Measurements from ENCODE around the gene CHST3.
A peak's percentile ranks its signal among the peaks of the same experiment; 100 is the strongest.

DNA sequence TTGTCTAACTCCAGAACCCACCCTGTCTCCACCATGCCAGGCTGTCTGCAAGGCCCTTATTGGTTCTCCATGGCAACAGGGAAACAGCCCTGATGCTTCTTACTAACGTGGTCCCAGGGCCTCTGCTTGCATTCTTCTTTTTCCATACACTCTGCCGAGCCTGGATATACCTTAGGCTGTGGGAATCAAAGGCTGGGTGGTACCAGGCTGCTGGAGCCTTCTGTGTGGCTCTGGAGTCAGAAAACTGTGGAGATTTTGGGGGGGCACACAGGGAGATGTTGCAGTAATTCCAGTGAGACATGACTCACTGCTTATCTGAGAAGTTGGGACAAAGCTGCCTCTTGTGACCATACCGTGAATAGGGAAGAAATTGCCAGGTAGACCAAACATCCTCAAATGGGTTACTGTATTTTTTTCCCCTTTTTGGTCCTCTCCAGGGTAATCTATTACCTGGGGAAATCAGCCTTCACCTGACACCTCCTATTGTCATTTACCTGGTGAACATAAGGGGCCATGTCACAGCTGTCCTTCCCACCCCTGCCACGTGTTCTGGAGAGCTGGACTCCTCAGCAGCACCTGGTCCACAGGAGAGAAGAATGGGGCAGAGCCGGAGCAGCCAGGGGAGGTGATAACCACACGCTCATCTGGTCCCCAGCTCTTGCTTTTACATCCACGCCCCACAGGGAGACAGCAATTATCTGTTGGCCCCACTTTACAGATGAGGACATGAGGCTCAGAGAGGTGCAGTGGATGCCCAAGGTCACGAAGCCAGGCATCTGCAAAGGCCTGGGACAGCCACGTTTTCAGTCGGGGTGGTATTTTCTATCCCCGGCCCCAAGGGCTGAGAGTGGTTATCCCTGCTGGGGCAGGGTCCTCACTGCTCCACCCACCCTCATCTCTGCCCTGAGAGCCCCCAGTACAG, 4.6 kb downstream of the CHST3 start:
- TF ChIP-seq POLR2A (IDR thresholded peaks at IDR 0.05; ENCODE audit: low read depth) (no peak), POLR2AphosphoS5 (IDR thresholded peaks at IDR 0.05) (peak in 1 of 2 donors; percentile 14), EP300 (IDR thresholded peaks at IDR 0.05) (no peak)
- TF ChIP-seq, protein P1, sequence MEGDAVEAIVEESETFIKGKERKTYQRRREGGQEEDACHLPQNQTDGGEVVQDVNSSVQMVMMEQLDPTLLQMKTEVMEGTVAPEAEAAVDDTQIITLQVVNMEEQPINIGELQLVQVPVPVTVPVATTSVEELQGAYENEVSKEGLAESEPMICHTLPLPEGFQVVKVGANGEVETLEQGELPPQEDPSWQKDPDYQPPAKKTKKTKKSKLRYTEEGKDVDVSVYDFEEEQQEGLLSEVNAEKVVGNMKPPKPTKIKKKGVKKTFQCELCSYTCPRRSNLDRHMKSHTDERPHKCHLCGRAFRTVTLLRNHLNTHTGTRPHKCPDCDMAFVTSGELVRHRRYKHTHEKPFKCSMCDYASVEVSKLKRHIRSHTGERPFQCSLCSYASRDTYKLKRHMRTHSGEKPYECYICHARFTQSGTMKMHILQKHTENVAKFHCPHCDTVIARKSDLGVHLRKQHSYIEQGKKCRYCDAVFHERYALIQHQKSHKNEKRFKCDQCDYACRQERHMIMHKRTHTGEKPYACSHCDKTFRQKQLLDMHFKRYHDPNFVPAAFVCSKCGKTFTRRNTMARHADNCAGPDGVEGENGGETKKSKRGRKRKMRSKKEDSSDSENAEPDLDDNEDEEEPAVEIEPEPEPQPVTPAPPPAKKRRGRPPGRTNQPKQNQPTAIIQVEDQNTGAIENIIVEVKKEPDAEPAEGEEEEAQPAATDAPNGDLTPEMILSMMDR (IDR thresholded peaks at IDR 0.05): no peak
